ENCODE data around the gene SPRING1.

DNA sequence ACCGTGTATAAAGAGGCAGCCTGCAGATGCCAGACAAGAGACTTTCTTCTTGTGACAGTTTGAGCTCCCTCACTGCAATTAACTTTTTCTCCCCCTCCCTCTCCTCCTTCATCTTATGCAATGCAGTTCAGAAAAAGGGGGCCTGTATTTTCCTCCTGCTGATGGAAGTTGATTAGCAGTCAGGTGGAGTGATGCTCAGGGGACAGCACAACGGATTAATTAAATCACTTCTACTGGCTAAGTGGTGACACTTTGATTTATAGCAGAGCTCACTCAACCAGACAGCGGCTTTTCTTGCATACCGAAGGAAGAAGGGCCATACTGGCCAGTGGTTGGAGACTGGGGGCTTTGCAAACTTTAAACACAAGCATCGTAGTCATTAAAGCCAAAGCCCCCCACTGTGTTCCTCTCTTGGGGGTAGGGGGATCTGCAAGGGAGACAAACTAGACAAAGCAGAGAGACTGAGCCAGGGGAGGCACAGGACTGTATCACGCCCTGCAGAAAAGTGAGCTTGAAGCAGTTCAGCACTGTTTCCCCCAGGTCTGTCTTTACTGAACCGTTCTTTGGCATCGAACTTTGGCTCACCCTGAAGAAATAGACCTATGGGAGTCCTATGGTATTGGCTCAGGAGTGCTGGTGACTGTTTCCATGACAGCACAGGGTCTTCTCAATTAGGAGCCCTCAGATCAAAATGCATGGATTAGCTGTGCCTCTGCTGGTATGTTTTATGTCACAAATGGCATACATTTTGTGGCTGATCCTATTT, 47.7 kb downstream of the SPRING1 start:
- TF ChIP-seq CTCF (IDR thresholded peaks at IDR 0.05) (no peak), POLR2A (IDR thresholded peaks at IDR 0.05) (no peak)
